Measurements from ENCODE around the gene MED29. TPM values are rescaled to one million over a fixed set of nuclear protein-coding genes. Genes with fewer than 3 reads are reported as not detected.
A peak's percentile ranks its signal among the peaks of the same experiment; 100 is the strongest.

Gene MED29
- total and polyA plus RNA-seq, 10 of the 15 experiments (the other 5 are each of a cell fraction or from before 2014, with no cell fraction given) = 3.2 to 36.6 (median 22.8) TPM

GRCh38 chr19:39430675-39431593 is 39.8 kb downstream of the MED29 start (continued):
- no peak for TF ChIP-seq ZNF217 (IDR thresholded peaks at IDR 0.05)
- no peak for TF ChIP-seq YBX1 (IDR thresholded peaks at IDR 0.05)
- TF ChIP-seq HDGF (IDR thresholded peaks at IDR 0.05) = no peak
- TF ChIP-seq EP300 (IDR thresholded peaks at IDR 0.05; ENCODE audit: borderline replicate concordance in 1 of 2, control insufficient read depth in 1 of 2, low read depth in 2 of 2, low read length in 2 of 2) = peak in 1 of 2 experiments; percentile 84; a peak in 3 of 4 replicates
- TF ChIP-seq POU2F2 (IDR thresholded peaks at IDR 0.05; ENCODE audit: borderline replicate concordance, low read depth, low read length) = no peak
- no peak for TF ChIP-seq MXI1 (IDR thresholded peaks at IDR 0.05; ENCODE audit: low read depth, low read length)
- no peak for TF ChIP-seq LARP7 (IDR thresholded peaks at IDR 0.05)
- TF ChIP-seq RAD51 (IDR thresholded peaks at IDR 0.05) = no peak
- TF ChIP-seq IRF5 (IDR thresholded peaks at IDR 0.05; ENCODE audit: borderline replicate concordance) = no peak
- TF ChIP-seq EED (IDR thresholded peaks at IDR 0.05; ENCODE audit: low read depth) = peak; percentile 67; the same call in 1 of the 2 replicates
- TF ChIP-seq IKZF1 (conservative IDR thresholded peaks at IDR 0.05) = peak; percentile 47; the same call in 1 of the 2 replicates
- TF ChIP-seq MYC (IDR thresholded peaks at IDR 0.05; ENCODE audit: insufficient read depth, insufficient read length, insufficient replicate concordance, low read length, severe bottlenecking) = no peak
- TF ChIP-seq NRF1 (conservative IDR thresholded peaks at IDR 0.05; ENCODE audit: low read depth, low read length) = no peak
- TF ChIP-seq SUZ12 (IDR thresholded peaks at IDR 0.05; ENCODE audit: unreplicated experiment) = no peak
- TF ChIP-seq USF1 (IDR thresholded peaks at IDR 0.05; ENCODE audit: borderline replicate concordance, extremely low read length, insufficient read depth, low read depth, low read length) = no peak
- no peak for TF ChIP-seq NKRF (conservative IDR thresholded peaks at IDR 0.05)
- TF ChIP-seq JUND (IDR thresholded peaks at IDR 0.05; ENCODE audit: low read depth, low read length) = no peak
- no peak for TF ChIP-seq RB1 (IDR thresholded peaks at IDR 0.05; ENCODE audit: borderline replicate concordance)
- TF ChIP-seq ZBTB33 (IDR thresholded peaks at IDR 0.05) = no peak
- TF ChIP-seq E4F1 (IDR thresholded peaks at IDR 0.05; ENCODE audit: borderline replicate concordance, partially characterized antibody) = no peak

All from GM12878 (cell line).